Effector CD8-positive, alpha-beta T cell (primary cell): Measurements from ENCODE around the gene KCND3.

Source experiments
- DNase-seq: peaks from one replicate; lab custom pipeline; 2025; lab: John Stamatoyannopoulos, UW

The KCND3 gene

DNA sequence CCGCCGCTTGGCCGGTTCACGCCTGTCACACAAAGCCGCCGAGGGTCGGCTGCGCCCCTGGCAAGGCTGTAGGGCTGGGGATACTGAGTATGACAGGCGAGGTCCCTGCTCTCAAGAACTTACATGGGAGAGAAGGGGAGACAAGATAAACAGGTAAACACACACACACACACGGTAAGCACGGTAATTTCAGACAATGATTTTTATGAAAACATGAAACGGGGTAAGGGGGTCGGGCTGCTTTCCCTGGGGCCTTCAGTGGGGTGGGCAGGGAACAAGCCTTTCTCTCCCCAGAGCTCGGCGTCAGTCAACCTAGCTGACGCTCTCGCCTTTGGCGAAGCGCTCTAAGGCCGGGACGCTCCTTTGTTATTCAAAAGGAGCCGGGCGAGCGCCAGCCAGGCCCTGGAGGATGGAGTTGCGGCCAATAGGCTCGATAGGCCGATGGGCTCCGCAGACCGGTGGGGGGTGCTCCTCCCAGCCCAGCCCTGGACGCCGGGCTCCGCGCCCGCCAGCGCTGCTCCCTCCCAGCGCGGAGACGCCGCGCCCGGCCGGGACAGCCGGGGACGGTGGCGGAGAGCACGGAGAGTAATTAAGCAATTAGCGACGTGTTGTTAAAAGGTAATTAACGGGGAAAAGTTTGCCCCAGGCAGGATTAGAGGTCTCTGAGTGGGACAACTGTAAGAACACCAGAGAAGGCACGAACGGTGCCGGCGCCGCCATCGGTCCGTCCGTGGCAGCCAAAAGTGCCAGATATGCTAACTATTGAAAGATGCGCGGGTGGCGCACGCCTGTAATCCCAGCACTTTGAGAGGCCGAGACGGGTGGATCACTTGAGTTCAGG lies 249.3 kb downstream of the KCND3 start:
- DNase-seq: no peak

DNA sequence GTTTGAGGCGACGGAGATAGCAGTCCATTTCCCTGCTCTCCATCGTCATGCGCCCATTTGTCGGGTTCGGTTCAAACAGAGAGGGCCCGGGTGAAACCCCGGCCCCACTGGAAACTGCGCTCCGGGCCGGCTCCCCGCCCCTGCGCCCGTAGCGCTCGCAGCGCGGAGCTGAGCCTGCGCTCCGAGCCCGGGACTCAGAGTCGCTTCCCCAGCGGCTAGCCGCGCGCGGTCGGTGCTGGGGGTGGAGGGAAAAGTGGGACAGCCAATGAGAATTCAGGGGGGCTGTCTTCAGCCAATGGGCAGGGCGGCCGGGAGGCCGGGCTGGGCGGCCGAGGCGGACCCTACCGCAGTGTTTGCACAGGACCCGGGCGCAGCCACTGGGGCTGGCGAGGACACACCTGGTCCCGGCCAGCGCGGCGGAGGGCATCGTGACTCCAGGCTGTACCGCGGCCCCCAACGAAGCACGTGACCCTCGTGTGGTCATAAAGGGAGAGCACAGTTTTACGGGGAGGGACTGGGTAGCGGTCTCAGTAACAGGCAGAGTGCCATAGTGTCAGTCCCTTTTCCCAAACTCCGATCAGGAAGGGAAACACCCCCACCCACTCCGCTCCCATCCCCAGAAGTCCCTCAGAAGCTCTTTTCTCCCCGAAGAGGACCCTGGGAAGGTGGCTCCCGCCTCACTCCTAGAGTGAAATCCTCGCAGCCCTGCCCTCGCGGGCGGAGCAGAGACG lies 250.1 kb downstream of the KCND3 start, which contains the start of gene INKA2:
TSS of gene INKA2 (minus strand) at position 202 of the 731 bp plus-strand sequence. CDS start at position 49, 153 bp downstream.
- peak; percentile 29 for DNase-seq

DNA sequence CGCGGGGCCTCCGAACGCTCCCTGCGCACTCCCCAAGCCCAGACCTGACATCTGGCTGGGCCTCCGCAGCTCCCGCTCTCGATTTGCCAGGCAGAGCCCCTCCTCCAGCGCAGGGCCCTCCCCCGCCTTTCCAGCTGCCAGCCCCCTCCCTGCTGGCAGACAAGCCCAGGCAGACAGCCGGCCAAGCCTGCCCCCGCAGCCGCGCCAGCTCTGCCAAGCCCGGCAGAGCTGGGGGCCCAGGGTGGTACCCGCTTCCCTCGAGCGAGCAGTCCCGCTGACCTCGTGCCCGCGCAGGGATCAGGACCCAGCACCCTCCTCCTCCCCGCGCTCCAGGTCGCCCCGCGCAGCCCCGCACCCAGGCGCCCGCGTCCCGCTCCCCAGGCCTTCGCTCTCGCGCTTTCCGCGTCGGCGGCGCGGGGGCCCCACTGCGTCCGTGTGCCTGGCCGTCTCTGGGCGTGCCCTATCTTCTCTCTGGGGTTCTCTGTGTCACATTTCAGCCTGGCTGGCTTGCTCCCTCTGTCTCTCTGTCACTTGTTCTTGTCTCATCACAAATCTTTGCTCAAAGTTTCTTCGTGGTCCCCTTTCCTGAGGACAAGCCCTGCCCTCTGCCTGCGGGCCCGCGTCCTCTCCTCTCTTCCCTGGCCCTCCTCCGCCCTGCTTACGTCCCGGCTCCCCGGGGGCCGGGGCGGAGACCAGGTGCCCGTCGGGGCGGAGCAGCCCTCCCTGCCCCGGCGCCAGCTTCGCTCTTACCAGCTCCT lies 250.9 kb downstream of the KCND3 start:
- peak; percentile 16 for DNase-seq

DNA sequence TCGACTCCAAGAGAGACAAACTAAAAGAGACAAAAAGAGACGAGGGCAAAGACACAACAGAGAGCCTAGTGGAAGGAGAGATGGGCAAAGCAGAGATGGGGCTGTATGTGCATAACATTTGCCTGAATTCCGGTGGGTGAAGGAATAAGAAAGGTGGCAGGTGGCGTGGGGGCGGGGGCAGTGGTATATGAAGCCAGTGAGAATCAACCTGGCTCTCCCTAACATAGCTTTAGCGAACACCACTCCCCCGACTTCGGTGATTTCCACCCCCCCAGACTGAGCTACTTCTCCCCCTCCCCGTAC lies 251.4 kb downstream of the KCND3 start:
- DNase-seq: no peak

DNA sequence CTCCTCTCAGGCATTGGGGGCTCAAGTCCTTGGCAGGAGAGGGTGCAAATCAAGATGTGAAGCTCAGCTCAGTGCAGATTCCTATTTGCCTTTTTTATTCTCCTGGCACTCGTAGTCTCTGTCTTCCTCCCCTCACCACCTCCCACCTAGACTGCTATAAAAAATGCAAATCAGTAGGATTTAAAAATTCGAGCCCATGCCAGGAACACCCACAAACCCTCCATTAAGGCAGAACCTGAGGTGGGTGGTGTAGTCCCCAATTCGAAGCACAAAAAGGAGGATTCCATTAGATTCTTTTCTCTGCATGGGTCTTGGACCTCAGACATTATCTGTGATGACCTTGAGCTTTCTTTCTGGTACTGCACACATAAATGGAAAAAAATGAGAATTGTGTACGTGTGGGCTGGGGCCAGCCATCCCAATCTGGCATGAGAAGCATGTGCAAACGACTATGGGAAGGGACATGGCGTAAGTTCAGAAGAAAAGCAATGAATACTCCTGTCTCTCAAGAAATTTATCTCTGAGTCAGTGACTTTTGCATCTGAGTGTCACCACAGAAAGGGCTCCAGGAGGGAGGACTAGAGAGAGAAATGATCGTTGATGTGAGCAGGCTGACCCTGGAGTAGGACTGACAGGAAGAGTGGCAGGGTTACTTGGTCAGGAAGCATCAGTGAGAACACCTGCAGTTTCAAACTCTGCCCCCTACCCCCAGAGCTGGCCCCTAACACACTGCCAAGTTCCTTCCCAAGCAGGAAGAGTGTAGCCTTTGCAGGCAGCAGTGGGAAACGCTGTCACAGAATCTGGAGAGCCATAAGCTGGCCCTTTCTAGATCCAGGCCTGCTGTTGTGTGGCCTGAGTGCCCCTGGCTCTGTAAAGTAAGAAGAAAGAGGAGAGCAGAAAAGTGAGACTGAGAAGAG lies 252.0 kb downstream of the KCND3 start:
- DNase-seq: no peak

DNA sequence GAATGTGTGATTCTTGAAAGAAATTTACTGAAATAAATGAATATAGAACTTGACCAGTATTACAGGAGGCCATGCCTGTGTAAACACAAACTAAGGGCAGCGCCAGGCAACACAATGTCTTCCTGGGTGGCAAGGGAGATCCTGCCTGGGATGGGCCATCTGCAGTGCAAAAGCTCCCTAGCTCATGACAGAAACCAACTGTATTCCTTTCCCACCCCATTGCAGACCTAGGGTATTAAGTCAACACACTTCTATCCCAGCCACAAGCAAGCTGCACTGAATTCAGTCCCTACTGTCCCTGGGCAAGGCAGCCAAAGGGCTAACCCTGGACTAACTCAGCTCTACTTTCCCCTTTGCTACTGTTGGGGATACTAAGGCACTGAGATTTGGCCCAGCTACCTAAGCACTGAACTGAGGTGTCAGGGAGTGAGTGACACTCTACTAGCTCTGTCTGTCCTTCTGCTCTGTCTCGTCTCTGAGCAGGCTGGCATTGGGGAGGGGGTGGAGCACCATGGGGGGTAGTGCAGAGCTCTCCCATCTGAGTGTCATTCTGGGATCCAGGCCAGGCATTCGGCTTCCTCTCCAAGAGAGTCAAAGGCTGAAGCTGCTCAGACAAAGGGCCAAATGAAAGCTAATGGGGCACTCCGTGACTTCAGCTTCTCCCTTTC lies 252.8 kb downstream of the KCND3 start:
- DNase-seq: no peak

DNA sequence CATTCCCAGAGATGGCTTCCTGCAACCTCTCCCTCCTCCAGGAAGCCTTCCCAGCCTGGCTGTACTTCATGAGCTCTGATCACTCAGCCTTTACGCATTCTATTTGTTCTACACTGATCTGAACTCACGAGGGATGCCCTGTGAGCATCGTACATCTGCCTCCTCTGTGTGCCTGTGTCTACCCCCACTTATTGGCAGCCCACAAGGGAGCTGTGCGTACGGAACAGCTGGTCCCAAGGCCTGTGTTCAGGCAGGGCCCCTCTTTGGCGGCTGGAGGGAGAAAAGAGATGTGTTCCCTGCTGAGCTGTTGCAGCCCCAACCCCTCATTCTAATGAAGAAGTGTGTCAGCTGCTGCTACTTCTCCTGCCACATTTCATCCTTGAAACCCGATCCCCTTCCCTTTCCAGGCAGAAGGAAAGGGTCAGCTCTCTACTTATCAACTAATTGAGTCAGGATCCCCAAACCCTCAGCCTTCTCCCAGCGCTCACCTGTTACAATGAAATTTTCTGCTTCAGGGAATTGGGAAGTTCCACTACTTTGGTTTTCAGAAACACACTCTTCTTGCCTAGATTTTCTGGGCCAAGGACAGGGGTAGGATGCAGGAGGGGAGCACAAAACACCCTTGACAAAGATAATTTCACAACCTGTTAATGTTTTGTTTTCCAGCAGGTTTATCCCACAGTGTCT lies 253.5 kb downstream of the KCND3 start:
- no peak for DNase-seq

DNA sequence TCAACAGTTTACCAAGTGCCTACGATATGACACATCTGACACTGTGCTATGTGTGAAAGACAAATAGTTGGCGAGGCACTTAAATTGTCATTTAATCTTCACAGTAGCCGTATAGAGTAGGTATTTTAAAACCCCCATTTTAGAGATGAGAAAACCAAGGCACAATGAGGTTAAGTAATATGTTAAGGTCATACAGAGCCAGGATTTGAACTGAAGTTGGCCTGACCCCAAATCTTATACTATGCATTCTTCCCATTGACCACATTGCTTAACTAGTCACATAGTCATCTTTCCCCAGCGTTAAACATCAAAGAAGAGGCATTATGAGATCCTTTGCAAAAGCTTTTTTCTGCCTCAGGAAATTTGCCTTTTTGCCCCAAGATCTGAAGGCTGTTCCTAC lies 254.1 kb downstream of the KCND3 start:
- no peak for DNase-seq

DNA sequence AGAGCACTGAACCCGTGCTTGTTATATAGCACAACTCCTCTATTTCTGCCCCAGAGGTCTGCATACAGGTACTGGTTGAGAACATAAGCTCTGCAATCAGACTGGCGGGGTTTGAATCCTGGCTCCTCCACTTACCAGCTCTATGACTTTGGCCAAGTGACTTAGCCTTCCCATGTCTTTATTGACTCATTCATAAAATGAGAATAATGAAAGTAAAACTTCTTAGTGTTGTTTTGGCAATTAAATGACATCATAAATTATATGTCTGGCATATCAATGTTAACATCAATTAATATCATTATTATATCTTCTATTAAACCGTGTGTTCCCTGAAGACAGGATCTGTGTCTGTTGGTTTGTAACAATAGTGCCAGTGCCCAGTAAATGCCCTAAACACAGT lies 254.6 kb downstream of the KCND3 start:
- no peak for DNase-seq

DNA sequence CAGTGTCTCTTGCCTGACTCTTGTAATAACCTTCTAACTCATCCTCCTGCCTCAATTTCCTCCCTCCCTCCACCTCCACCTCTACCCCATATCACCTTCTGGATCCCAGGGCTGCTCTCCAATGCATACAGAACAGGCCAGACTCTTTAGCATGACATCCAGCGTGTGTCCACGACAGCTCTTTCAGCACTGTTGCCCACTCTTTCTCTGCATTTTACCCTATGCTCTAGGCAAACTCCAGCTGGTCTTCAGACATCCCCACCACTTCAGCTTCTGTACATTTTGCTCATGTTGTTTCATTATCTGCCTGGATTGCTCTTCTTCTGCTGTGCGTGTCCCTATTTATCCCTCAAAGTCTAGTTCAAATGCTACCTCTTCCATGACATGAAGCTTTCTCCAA lies 255.0 kb downstream of the KCND3 start:
- DNase-seq: no peak

DNA sequence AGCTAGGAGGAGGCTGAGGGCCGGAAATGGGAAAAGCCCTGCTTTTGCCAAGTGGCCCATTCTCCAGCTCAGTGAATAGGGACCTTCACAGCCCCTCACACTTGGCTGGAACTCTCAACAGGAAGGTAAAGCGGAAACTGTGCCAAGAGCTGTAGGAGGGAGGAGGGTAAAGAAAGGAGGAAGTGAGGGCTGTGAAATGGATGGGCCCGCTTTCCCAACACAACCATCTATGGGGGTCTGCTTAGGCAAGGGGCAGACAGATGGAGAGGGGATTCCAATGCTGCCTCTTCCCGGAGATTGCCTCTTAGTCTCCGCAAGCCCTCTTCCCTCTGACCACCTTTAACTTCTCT lies 255.5 kb downstream of the KCND3 start:
- DNase-seq: no peak

DNA sequence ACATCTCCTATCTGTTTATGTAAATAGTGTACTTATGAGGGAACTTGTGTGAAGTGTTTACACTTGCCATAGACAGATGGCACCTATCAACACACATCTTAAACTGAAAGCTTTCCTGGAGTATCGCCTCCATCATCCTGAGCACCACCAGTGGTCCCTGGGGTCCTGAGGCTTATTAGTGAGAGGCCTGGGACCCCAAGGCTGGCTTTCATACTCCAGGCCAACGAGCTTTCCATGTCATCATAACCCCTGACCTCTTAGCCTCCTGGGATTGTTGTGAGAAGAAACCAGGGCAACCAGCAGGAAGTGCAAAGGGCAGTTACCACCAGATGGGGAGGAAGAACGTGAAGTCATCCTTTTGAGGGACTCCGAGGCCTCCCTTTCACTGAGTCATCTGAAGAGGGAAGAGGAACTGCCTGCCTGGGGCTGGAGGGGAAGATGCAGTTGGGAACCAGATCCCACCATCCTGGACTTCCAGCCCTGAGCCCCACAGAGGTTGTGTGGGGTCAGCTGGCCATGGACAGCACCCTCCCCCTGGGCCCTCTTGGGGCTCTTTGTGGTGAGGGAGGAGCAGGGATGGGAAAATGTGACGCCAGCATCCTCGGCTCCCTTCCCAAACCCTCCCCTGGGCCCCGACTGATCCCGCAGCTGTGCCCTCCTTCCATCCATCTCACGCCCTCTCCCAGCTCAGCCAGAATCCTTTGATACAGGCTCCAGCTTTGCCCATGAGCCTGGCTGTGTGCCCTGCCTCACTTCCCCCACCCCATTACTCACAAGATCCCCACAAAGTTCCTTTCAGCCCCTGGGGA lies 256.1 kb downstream of the KCND3 start:
- DNase-seq: no peak

DNA sequence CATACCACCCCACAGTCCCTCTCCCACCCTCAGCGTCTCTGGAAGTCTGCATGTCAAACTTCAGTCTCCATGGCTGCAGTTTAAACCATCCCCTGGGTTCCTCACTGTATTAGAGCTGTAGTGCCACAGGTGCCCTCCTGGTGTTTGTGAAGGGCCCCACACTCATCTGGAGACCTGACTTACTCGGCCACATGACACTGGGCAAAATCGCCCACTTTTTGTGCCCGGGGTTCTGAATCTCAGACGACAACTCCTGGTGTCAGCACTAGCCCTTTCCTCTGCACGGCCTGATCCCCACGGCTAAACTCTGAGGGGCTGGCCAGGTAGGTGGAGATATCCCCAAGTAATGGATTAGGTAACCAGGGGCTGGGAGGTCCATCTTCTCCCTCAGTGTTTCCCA lies 256.8 kb downstream of the KCND3 start:
- no peak for DNase-seq

DNA sequence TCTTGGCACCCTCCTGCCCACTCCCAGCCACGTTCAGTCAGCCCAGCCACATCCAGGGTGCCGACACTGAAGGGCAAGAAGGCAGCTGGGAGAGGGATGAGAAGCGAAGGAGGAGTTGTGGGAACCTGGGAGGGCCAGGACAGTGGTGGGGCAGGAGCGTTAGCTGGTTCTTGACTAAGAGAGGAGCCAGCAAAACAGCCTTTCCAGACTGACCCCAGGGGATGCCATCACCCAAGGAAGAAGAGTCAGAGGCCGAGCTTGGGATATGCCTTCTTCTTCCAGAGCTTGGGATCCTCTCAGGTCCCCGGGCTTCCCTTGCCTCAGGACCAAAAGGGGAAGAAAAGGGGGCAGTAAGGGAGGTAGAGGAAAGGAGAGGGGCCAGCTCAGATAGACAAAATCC lies 257.5 kb downstream of the KCND3 start:
- no peak for DNase-seq

DNA sequence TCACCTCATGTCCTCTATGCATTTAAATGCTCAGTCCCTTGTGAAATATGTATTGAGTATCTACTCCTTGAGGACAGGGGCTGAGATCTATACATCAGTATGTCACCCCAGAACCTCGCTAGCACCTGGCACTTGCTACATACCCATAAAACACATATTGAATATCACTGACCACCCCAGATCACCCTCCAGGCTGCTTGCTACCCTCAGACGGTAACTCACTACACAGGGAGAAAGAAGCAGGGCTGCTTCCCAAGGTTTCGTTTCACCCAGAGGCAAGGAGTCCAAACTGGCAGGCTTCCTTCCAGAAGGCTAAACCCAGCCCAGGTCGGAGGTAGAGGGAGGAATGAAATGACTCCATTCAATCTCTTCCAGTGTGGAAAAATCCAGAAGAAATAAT lies 258.8 kb downstream of the KCND3 start:
- no peak for DNase-seq

DNA sequence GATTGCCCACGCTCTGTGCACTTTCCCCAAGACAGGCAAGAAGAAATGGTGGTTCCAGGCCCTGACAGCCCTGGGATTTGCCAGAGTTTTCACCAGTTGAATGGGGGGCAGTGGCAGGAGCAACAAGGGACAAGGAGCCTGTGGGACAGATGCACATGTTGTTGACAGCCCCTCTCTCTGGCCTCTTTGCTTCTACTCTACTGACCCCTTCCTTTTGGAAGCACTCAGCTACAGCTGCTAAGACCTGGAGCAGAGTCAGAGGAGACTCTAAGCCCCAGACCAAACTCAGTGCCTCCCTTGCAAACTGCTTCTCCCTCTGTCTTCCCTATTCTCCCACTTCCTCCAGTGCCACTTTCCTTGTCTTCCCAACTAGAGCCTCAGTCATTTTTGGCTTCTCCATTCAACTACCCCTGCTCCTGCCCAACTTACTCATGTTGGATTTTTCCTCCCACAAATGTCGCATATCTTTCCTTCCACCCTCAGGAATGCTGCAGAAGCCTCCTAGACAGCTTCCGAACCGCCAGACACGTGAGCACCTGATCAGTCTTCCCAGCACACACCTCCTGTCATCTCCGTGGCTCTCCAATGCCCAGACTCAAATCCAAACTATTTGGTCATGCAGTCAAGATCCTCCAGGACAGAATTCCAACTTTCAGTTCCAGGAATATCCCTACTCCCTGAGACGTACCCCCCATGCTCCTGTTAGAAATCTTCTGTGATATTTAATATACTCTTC lies 259.4 kb downstream of the KCND3 start:
- DNase-seq: no peak

DNA sequence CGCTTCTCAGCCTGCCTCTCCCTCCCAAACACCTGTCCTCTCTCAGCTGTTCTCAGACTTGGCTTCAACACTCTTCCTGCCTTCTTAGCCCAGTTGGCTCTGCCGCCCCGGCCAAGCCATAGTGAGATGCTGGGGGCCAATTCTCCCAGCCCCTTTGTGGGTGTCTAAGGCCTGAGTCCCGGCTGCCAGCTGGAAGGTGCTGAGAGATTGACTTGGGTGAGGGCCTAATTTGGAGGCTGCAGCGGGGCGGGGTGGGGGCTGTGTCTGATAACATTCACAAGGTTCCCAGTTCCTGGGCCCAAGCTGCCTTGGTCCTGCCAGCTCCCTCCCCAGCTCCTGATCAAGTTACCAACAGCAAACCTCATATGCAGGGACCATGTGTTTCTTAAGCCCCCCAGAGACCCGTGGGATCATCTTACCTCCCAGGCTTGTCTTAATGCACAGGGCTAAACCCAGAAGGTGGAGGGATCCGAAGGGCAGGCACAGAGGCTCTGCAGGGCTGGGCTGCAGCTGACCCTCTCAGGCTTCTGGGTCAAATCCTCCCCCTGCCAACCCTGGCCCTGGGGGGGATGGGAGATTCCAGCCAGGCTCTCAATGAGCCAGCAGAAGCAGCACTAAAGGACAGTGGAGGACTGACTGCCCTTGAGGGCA lies 260.1 kb downstream of the KCND3 start:
- no peak for DNase-seq

DNA sequence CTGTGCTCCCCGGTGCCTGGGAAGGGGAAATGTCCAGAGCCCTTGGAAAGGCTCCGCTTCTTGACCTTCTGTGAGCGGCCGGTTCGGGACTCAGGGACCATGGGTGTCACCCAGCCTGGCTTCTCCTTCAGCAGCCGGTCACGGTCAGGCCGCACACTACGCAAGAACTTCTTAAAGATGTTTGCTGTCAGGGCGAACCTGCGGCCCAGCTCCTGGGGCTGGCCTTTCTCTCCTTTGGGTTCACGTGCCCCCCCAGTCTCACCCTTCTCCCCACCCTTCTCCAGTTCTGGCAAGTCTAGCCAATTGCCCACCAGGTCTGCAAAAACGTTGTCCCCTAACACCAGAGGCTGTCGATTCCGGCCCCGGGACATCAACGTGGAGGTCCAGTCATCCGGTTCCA lies 262.4 kb downstream of the KCND3 start:
- no peak for DNase-seq

DNA sequence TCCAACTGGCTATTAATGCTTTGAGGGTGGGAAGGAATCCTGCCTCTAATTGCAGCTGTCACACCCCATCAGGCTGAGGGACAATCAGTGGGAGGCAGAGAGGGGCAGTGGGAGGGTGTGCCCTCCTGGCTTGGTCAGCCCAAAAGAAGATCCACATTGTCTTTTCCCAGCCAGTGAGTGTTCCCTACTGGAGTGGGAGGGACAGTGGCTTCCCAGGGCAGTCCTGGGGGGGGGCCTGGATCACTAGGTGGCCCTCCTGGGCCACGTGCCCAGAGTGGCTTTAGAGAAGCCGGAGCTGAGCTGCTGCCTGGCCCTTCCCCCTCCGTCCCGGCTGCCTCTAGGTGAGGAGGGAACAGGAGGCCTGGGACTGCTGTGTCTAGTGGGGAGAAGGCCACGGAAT lies 264.3 kb downstream of the KCND3 start:
- DNase-seq: no peak
